Panc1 (cell line): Measurements from ENCODE around the gene TRPM5. TPM values are rescaled to one million over a fixed set of nuclear protein-coding genes. Genes with fewer than 3 reads are reported as not detected.
A peak's percentile ranks its signal among the peaks of the same experiment; 100 is the strongest.

ENCODE experiments used
- ATAC-seq: fragments of 200-7000 bp; cut with Tn5 transposase; 2 replicates; pipeline ENCODE4 v1.9.1; 2020; ENCODE audit warnings: mild to moderate bottlenecking, moderate library complexity
- BruUV-seq: library from RNA; stranded (reverse); fragments of 400-500 nt; replicated peaks from 2 replicates; lab custom pipeline; 2021; lab: Mats Ljungman, UMichigan
- CTCF ChIA-PET: fragments of 300-600 bp; sonication (Branson Sonifier 250); formaldehyde crosslinking; loops from one replicate; lab custom pipeline; 2022; ENCODE audit warnings: antibody characterized with exemption; lab: Charles Lee
- POLR2A ChIA-PET: fragments of 300-600 bp; sonication (Branson Sonifier 250); formaldehyde crosslinking; loops from one replicate; lab custom pipeline; 2022; ENCODE audit warnings: antibody characterized with exemption; lab: Charles Lee
- DNase-seq: peaks from one replicate; pipeline ENCODE4 v3.0.0-alpha.2; 2010; ENCODE audit warnings: low read depth, low spot score
- H3K27ac ChIP-seq: 2 replicates; pipeline ENCODE4 v1.5.1; 2011; ENCODE audit warnings: mild to moderate bottlenecking, low read length, inconsistent platforms
- H3K27me3 ChIP-seq: fragments of 200-500 bp; sonication (Bioruptor generic); 2 replicates; pipeline ENCODE4 v1.6.0; 2014; ENCODE audit warnings: low read length, inconsistent platforms; ENCODE audit not compliant: control insufficient read depth, insufficient read depth
- H3K36me3 ChIP-seq: fragments of 200-500 bp; sonication (Bioruptor generic); 2 replicates; pipeline ENCODE4 v1.5.1; 2014; ENCODE audit warnings: inconsistent platforms, mild to moderate bottlenecking, low read length, moderate library complexity; ENCODE audit not compliant: control insufficient read depth, insufficient read depth
- H3K4me1 ChIP-seq: 2 replicates; pipeline ENCODE4 v1.5.1; 2011; ENCODE audit warnings: inconsistent platforms, mild to moderate bottlenecking, low read length, moderate library complexity; ENCODE audit not compliant: control insufficient read depth, insufficient read depth
- H3K4me3 ChIP-seq, 2 experiments: 2 replicates each; pipeline ENCODE4 v1.5.1; 2011 to 2012; ENCODE audit warnings: low read depth in 2 of 2, low read length in 2 of 2, mild to moderate bottlenecking in 2 of 2, inconsistent platforms in 1 of 2, moderate library complexity in 1 of 2
- H3K9me3 ChIP-seq: fragments of 200-500 bp; sonication (Bioruptor generic); 2 replicates; pipeline ENCODE4 v1.5.1; 2014; ENCODE audit warnings: low read depth, mild to moderate bottlenecking, inconsistent platforms, low read length, moderate library complexity; ENCODE audit not compliant: control insufficient read depth, insufficient read depth
- CTCF ChIP-seq: fragments of 450-650 bp; IDR thresholded peaks from 2 replicates; pipeline ENCODE4 v1.5.1; 2017; ENCODE audit warnings: mild to moderate bottlenecking
- POLR2AphosphoS5 ChIP-seq: IDR thresholded peaks from 2 replicates; pipeline ENCODE4 v1.6.1; 2012; ENCODE audit warnings: mild to moderate bottlenecking, low read depth, low read length, moderate library complexity
- SIN3A ChIP-seq: IDR thresholded peaks from 2 replicates; pipeline ENCODE4 v1.6.1; 2012; ENCODE audit warnings: low read depth, mild to moderate bottlenecking, low read length, moderate library complexity, borderline replicate concordance; ENCODE audit not compliant: insufficient read depth
- TCF7L2 ChIP-seq: IDR thresholded peaks from 2 replicates; pipeline ENCODE4 v1.6.1; 2011; ENCODE audit warnings: mild to moderate bottlenecking, low read depth, low read length, inconsistent platforms
- in situ Hi-C: cut with HindIII; loops from 2 replicates; pipeline ENCODE4 v1.10.0; 2016; ENCODE audit warnings: low sequenced_read_pairs, low pct_unique_long_range_greater_than_20kb
- intact Hi-C: fragments of 100-400 bp; cut with micrococcal nuclease; formaldehyde crosslinking; loops from one replicate; pipeline ENCODE4 v1.10.0; 2022; ENCODE audit not compliant: unreplicated experiment
- total RNA-seq: library from RNA; stranded (reverse); gene quantifications from one replicate; pipeline ENCODE4 v1.2.1, GENCODE V29; 2021; ENCODE audit not compliant: unreplicated experiment
- TF ChIP-seq, protein P1 (sequence below), 2 experiments: IDR thresholded peaks; 2 replicates each; pipeline ENCODE4 v1.6.1; 2011 to 2012; ENCODE audit warnings: low read depth in 2 of 2, control low read depth in 1 of 2, low read length in 1 of 2, mild to moderate bottlenecking in 1 of 2, moderate library complexity in 1 of 2; ENCODE audit not compliant: insufficient read depth in 1 of 2

TRPM5 gene
- total RNA-seq, 1 experiment from 2014 or later = 0.08 TPM

DNA sequence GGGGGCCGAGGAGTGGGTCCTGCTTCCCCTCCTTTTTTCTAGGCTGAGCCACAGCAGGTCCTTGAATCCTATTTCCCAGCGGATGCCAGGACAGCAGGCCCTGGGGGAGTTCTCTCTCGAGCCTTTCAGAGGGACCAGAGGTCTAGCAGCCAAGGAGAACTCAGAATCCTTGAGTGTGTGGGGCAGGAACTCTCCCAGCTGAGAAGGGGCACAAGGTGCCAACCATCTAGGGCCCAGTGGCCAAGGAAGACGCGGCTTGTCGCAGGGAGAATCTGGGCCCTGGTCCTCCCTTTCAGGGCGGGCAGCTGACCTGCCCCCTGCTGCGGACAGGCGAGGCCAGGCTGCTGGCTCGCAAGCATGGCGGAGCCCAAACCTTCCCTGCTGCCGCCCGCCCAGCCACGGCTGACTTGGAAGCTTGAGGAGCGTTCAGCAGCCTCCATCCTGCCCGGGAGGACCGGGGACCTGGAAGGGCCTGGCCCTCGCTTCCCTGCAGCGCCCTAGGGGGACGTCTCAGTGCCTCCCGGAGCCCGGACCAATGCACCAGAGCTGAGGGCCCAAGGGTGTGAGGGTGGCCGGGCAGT lies 44.7 kb downstream of the TRPM5 start:
- intact Hi-C loops (loop anchor here (1.0 kb wide), 1 partner anchor 21 kb away; no protein-coding TSS in a partner anchor), in situ Hi-C loops (no loop called here)
- BruUV-seq = no TSS peak
- DNase-seq (no peak), ATAC-seq (peak; percentile 20)
- TF ChIP-seq, protein P1, sequence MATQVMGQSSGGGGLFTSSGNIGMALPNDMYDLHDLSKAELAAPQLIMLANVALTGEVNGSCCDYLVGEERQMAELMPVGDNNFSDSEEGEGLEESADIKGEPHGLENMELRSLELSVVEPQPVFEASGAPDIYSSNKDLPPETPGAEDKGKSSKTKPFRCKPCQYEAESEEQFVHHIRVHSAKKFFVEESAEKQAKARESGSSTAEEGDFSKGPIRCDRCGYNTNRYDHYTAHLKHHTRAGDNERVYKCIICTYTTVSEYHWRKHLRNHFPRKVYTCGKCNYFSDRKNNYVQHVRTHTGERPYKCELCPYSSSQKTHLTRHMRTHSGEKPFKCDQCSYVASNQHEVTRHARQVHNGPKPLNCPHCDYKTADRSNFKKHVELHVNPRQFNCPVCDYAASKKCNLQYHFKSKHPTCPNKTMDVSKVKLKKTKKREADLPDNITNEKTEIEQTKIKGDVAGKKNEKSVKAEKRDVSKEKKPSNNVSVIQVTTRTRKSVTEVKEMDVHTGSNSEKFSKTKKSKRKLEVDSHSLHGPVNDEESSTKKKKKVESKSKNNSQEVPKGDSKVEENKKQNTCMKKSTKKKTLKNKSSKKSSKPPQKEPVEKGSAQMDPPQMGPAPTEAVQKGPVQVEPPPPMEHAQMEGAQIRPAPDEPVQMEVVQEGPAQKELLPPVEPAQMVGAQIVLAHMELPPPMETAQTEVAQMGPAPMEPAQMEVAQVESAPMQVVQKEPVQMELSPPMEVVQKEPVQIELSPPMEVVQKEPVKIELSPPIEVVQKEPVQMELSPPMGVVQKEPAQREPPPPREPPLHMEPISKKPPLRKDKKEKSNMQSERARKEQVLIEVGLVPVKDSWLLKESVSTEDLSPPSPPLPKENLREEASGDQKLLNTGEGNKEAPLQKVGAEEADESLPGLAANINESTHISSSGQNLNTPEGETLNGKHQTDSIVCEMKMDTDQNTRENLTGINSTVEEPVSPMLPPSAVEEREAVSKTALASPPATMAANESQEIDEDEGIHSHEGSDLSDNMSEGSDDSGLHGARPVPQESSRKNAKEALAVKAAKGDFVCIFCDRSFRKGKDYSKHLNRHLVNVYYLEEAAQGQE (IDR thresholded peaks at IDR 0.05; ENCODE audit: insufficient read depth in 1 of 2, low read depth in 2 of 2, low read length in 1 of 2) = no peak
- no peak for TF ChIP-seq POLR2AphosphoS5
- no peak for TF ChIP-seq CTCF
- no peak for TF ChIP-seq TCF7L2
- TF ChIP-seq SIN3A = no peak
- H3K27ac ChIP-seq = peak overlapping the region; percentile 97
- POLR2A ChIA-PET = no interaction called here
- no peaks in the 10 kb centered on the region for H3K9me3 ChIP-seq
- peaks cover 20% of the 10 kb centered on the region for H3K4me1 ChIP-seq
- peak overlapping the region; percentile 92 to 93 for H3K4me3 ChIP-seq
- CTCF ChIA-PET = interaction anchor here (1.4 to 2.0 kb wide), 2 partner anchors 95 to 132 kb away, joined by 6 to 12 read pairs; no protein-coding TSS in a partner anchor
- peaks cover 6% of the 10 kb centered on the region; the same call in 1 of the 2 replicates for H3K36me3 ChIP-seq
- no peaks in the 10 kb centered on the region for H3K27me3 ChIP-seq

GRCh38 chr11:2398664-2399355 lies 45.5 kb downstream of the TRPM5 start:
- H3K27ac ChIP-seq = peak overlapping the region; percentile 97
- peaks cover 6% of the 10 kb centered on the region; the same call in 1 of the 2 replicates for H3K36me3 ChIP-seq
- no peak for ATAC-seq
- ChIA-PET CTCF (interaction anchor here (2.0 kb wide), 1 partner anchor 94 kb away, joined by 12 read pairs; no protein-coding TSS in a partner anchor), POLR2A (interaction anchor here (0.6 kb wide), 1 partner anchor 90 kb away, joined by 4 read pairs; no protein-coding TSS in a partner anchor)
- intact Hi-C loops = no loop called here
- DNase-seq = no peak
- TSS peak; percentile 94 for BruUV-seq
- no peaks in the 10 kb centered on the region for H3K9me3 ChIP-seq
- peak overlapping the region; percentile 92 to 93 for H3K4me3 ChIP-seq
- TF ChIP-seq, protein P1 (IDR thresholded peaks at IDR 0.05; ENCODE audit: insufficient read depth in 1 of 2, low read depth in 2 of 2, low read length in 1 of 2) = no peak
- 0 out of 2 replicates have a peak, but pooled peaks have one; percentile 17 for TF ChIP-seq POLR2AphosphoS5
- peak; percentile 46; the same call in 1 of the 2 replicates for TF ChIP-seq CTCF
- in situ Hi-C loops = no loop called here
- peaks cover 20% of the 10 kb centered on the region for H3K4me1 ChIP-seq
- H3K27me3 ChIP-seq = no peaks in the 10 kb centered on the region
